Activated B cell treated with CpG ODN at 0.5 μM for 24 hours (primary cell): ENCODE results near the gene METTL27. TPM values are rescaled to one million over a fixed set of nuclear protein-coding genes. Genes with fewer than 3 reads are reported as not detected.
"Not testable (repeated sequence)": the region's sequence is repeated elsewhere in the genome, so short reads cannot be mapped to it uniquely, and the experiment has no call there.

Source experiments
- ATAC-seq: fragments of 200-7000 bp; cut with Tn5 transposase; one replicate; pipeline ENCODE4 v1.10.0; 2021; ENCODE audit warnings: low read depth, mild to moderate bottlenecking, moderate library complexity
- CTCF ChIA-PET: fragments of 350-600 bp; sonication (Branson Sonifier 250); formaldehyde crosslinking; loops from one replicate; lab custom pipeline; 2021; ENCODE audit warnings: antibody characterized with exemption; lab: Charles Lee
- POLR2A ChIA-PET: fragments of 350-600 bp; sonication (Branson Sonifier 250); formaldehyde crosslinking; loops from one replicate; lab custom pipeline; 2021; ENCODE audit warnings: antibody characterized with exemption; lab: Charles Lee
- DNase-seq: peaks from one replicate; pipeline ENCODE4 v3.0.0; 2022
- H3K27ac Mint-ChIP-seq: one replicate; pipeline ENCODE4 v1.8.0; 2020; ENCODE audit warnings: mixed read lengths
- H3K27me3 Mint-ChIP-seq: one replicate; pipeline ENCODE4 v1.8.0; 2021; ENCODE audit warnings: mixed read lengths
- H3K36me3 Mint-ChIP-seq: one replicate; pipeline ENCODE4 v1.8.0; 2021; ENCODE audit warnings: low read depth, mixed read lengths
- H3K4me1 Mint-ChIP-seq: one replicate; pipeline ENCODE4 v1.8.0; 2021; ENCODE audit warnings: mixed read lengths
- H3K4me3 Mint-ChIP-seq: one replicate; pipeline ENCODE4 v1.8.0; 2020; ENCODE audit warnings: mild to moderate bottlenecking, mixed read lengths
- H3K9me3 Mint-ChIP-seq: one replicate; pipeline ENCODE4 v1.8.0; 2020; ENCODE audit warnings: mixed read lengths
- intact Hi-C: fragments of 100-400 bp; cut with micrococcal nuclease; formaldehyde crosslinking; loops from one replicate; pipeline ENCODE4 v1.15.1; 2024
- total RNA-seq: library from RNA; stranded (reverse); gene quantifications from 2 replicates; pipeline ENCODE4 v1.2.3, GENCODE V29; 2022
- TF ChIP-seq, protein P1 (sequence below): fragments of 200-600 bp; IDR thresholded peaks from one replicate; pipeline ENCODE4 v1.8.0; 2022; ENCODE audit warnings: antibody characterized with exemption, mild to moderate bottlenecking

METTL27 gene
- total RNA-seq, 1 donor from 2014 or later, result 1.7 TPM

DNA sequence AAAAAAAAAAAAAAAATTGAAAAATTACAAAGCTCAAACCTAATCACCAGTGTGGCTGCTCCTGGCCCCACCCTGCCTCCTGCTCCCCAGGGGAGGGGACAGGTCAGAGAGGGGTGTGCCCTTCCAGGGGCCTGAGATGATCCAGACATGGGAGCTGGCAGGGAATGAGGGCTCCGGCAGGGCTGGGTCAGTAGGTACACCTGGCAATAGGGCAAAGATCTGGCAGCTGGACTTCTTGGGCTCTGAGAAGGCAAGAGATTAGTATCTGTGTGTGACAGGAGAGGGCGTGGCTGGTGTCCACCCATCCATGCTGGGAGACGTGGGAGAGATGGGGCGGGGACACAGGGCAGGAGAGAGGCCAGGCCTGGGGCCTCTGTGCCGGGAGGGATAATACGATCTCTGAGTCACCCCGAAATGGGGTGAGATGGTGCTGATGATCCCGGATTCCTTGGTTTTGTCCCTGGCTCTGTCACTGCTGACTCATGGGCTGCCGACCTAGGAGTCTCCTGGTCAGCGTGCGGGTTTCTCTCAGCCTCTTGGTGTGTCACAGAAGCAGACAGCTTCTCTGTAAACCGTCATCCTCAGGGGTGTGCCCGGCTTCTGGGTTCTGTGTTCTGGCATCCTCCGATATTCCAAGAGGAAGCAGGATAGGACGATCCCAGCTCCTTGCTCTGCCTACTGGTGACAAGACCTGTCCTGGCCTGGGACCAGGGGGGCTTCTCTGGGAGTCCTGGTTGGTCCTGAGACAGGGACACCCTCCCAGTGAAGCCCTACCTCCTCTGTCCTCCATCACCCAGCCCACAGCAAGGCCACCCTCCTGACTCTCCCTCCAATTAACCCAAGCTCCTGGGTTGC lies 19.8 kb downstream of the METTL27 start:
- no peak overlapping the region for H3K4me3 Mint-ChIP-seq
- CTCF ChIA-PET, result no interaction called here

DNA sequence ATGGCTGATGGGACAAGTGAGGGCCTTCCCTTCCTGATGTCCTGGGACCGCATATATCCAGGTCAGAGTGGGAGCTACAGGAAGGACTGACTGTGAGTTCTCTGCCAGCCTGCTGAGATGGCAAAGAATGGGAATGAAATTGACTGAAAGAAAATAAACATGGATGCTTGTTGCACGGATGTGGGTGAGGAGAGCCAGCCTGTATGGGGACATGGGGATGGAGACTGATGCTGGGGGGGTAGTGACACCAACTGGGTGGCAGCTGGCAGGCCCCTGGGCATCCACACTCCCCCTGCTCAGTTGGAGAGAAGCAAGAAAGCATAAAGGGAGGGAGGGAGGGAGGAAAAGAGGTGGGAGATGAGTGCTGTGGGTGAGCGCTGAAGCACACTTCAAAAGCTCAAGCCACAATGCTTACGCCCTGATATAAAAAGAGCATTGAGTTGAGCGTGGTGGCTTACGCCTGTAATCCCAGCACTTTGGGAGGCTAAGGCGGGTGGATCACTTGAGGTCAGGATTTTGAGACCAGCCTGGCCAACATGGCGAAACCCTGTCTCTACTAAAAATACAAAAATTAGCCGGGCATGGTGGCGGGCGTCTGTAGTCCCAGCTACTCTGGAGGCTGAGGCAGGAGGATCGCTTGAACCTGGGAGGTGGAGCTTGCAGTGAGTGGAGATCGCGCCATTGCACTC lies 20.6 kb downstream of the METTL27 start:
- POLR2A ChIA-PET, H3K4me1 Mint-ChIP-seq, DNase-seq, H3K36me3 Mint-ChIP-seq, H3K27ac Mint-ChIP-seq, H3K27me3 Mint-ChIP-seq, H3K4me3 Mint-ChIP-seq, CTCF ChIA-PET, H3K9me3 Mint-ChIP-seq, ATAC-seq, intact Hi-C loops: not testable (repeated sequence)

More for the DNA sequence above, 19.8 kb downstream of the METTL27 start:
- ATAC-seq (no peak), DNase-seq (no peak)
- Mint-ChIP-seq H3K4me1 (peaks cover 17% of the 10 kb centered on the region), H3K27me3 (peaks cover 4% of the 10 kb centered on the region), H3K27ac (no peak overlapping the region), H3K9me3 (no peaks in the 10 kb centered on the region), H3K36me3 (no peaks in the 10 kb centered on the region)
- POLR2A ChIA-PET, result no interaction called here
- TF ChIP-seq, protein P1, sequence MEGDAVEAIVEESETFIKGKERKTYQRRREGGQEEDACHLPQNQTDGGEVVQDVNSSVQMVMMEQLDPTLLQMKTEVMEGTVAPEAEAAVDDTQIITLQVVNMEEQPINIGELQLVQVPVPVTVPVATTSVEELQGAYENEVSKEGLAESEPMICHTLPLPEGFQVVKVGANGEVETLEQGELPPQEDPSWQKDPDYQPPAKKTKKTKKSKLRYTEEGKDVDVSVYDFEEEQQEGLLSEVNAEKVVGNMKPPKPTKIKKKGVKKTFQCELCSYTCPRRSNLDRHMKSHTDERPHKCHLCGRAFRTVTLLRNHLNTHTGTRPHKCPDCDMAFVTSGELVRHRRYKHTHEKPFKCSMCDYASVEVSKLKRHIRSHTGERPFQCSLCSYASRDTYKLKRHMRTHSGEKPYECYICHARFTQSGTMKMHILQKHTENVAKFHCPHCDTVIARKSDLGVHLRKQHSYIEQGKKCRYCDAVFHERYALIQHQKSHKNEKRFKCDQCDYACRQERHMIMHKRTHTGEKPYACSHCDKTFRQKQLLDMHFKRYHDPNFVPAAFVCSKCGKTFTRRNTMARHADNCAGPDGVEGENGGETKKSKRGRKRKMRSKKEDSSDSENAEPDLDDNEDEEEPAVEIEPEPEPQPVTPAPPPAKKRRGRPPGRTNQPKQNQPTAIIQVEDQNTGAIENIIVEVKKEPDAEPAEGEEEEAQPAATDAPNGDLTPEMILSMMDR, result no peak
- intact Hi-C loops, result no loop called here

DNA sequence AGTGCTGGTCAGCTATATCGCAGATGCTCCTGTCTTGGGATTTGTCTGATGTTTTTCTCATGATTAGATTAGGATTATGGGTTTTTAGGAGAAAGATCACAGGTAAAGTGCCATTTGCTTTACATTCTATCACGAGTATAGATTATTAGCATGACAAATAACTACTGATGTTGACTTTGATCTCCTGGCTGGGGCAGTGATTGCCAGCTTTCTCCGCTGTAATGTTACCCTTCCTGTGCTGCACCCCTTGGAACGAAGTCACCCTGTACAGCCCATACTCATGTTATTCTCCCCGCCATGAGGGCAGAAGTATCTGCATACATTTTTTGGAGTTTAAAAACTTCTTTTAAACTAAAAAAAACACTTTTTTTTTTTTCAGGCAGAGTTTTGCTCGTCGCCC lies 22.3 kb downstream of the METTL27 start:
- TF ChIP-seq, protein P1, result no peak
- ChIA-PET CTCF (no interaction called here), POLR2A (no interaction called here)
- no peak for ATAC-seq
- no peak overlapping the region for H3K27ac Mint-ChIP-seq
- intact Hi-C loops, result no loop called here
- H3K36me3 Mint-ChIP-seq, result no peaks in the 10 kb centered on the region
- peaks cover 11% of the 10 kb centered on the region for H3K27me3 Mint-ChIP-seq
- no peaks in the 10 kb centered on the region for H3K9me3 Mint-ChIP-seq
- H3K4me3 Mint-ChIP-seq, result no peak overlapping the region
- DNase-seq, result no peak
- H3K4me1 Mint-ChIP-seq, result no peaks in the 10 kb centered on the region

DNA sequence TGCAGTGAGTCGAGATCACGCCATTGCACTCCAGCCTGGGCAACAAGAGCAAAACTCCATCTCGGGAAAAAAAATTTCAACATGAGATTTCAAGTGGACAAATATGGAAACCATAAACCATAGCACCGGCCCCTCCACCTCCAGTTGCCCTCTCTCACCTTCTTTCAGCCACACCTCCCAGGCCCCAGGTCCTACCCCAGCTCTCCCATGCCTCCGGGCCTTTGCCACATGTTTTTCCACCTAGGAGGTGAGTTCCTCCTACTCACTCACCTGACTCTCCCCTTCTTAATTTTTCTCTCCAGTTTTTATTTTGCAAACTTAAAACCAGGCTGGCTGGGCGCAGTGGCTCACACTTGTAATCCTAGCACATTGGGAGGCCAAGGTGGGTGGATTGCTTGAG lies 25.2 kb downstream of the METTL27 start:
- TF ChIP-seq, protein P1, result no peak
- Mint-ChIP-seq H3K4me3 (no peak overlapping the region), H3K27me3 (peaks cover 18% of the 10 kb centered on the region), H3K9me3 (peaks cover 4% of the 10 kb centered on the region), H3K36me3 (peaks cover 3% of the 10 kb centered on the region), H3K27ac (no peak overlapping the region), H3K4me1 (no peaks in the 10 kb centered on the region)
- DNase-seq (no peak), ATAC-seq (no peak)
- intact Hi-C loops, result no loop called here
- ChIA-PET CTCF (no interaction called here), POLR2A (no interaction called here)

DNA sequence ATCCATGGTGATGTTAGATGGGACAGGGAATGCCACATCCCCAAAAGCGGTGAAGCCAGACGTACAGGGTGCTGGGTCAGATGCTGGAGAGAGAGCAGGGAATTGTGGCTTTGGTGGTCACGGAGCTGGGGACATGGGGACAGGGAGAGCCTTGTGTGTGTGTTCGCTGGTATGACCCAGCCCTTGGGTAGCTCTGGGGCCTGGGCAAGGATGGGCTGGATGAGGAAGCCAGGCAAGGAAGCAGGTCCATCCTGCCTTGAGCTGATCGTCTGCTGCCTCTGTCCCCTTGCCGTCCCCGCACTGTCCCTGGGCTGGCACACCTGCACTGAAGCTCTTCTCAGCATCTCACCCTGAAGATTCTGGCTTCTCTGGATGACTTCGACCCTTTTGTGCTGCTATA lies 26.9 kb downstream of the METTL27 start:
- Mint-ChIP-seq H3K4me1 (no peaks in the 10 kb centered on the region), H3K27ac (no peak overlapping the region), H3K4me3 (no peak overlapping the region), H3K9me3 (peaks cover 4% of the 10 kb centered on the region), H3K27me3 (peaks cover 20% of the 10 kb centered on the region), H3K36me3 (peaks cover 3% of the 10 kb centered on the region)
- no peak for DNase-seq
- no peak for ATAC-seq
- ChIA-PET POLR2A (interaction anchor here (0.6 kb wide), 1 partner anchor 360 kb away, joined by 3 read pairs; no protein-coding TSS in a partner anchor), CTCF (interaction anchor here (1.6 kb wide), 1 partner anchor 11 kb away, joined by 4 read pairs; no protein-coding TSS in a partner anchor)
- intact Hi-C loops, result loop anchor here (2.0 kb wide), 1 partner anchor 31 kb away; no protein-coding TSS in a partner anchor
- TF ChIP-seq, protein P1, result no peak
